GM21360 (cell line): ENCODE measurements around the gene SAFB2.

Experiments
- ATAC-seq: cut with Tn5 transposase; IDR thresholded peaks from one replicate; pipeline ENCODE4 v1.9.1; 2021; ENCODE audit warnings: mild to moderate bottlenecking, moderate library complexity; ENCODE audit not compliant: unreplicated experiment

SAFB2 gene

GRCh38 chr19:5635427-5635826 is 12.9 kb upstream of the SAFB2 start:
- ATAC-seq, result no peak

- ATAC-seq, result no peak
Measured at GRCh38 chr19:5632657-5633056, 10.1 kb upstream of the SAFB2 start.

DNA sequence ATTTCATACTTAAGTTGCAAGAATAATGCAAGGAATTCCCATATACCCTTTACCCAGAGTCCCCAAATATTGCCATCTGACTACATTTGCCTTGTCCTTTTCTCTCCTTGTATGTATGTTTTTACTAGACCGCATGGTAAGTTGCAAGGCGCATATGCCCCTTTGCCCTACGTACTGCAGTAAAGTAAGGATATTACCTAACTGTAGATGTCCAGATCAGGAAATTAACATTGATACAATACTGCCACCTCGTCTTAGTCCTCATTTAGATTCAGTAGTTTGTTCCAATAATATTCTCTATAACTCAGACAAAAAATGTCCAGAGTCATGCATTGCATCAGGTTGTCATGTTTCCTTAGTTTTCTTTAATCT is 9.7 kb upstream of the SAFB2 start:
- no peak for ATAC-seq

DNA sequence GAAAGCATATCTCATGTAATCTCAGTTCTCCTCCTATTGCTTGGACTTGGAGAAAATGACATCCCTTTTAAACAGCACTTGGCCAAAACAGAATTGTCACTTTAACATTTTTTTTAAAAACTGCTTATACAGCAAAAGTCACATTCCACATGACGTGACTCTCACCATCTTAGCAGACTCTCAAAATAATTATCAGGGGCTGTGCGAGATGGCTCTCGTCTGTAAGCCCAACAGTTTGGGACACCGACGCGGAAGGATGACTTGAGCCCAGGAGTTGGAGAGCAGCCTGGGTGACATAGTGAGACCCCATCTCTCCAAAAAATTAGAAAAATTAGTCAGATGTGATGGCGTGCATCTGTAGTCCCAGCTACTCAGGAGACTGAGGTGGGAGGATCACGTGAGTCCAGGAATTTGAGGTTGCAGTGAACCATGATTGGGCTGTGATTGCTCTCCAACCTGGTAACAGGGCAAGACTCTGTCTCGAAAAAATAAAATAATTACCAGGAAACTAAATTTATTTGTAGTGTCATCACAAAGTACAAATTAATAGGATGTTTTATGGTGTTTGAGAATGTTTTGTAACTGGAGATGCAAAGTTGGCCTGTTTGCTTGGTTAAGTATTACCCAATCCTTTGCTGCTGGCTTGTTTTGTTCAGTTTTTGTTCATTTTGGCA is 9.1 kb upstream of the SAFB2 start:
- ATAC-seq, result no peak

DNA sequence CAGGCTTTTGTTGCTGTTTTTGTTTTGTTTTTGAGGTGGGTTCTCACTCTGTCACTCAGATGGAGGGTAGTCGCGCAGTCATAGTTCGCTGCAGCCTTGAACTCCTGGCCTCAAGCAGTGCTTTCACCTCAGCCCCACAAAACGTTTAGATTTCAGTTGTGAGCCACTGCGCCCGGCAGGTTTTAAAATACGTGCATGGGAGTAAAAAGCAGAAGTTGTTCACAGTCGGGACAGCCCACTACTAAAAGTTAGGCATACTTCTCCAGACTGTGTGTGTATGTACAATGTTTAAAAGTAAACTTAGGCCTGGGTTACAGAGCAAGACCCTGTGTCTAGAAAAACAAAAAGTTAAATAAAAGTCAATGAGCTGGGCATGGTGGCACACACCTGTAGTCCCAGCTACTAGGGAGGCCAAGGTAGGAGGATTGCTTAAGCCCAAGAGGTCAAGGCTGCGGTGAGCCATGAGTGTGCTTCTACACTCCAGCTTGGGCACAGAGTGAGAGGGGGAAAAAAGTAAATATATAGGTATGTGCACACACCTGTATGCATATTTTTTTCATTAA is 6.4 kb upstream of the SAFB2 start:
- ATAC-seq, result no peak

GRCh38 chr19:5628461-5628860 is 5.9 kb upstream of the SAFB2 start:
- ATAC-seq, result no peak

DNA sequence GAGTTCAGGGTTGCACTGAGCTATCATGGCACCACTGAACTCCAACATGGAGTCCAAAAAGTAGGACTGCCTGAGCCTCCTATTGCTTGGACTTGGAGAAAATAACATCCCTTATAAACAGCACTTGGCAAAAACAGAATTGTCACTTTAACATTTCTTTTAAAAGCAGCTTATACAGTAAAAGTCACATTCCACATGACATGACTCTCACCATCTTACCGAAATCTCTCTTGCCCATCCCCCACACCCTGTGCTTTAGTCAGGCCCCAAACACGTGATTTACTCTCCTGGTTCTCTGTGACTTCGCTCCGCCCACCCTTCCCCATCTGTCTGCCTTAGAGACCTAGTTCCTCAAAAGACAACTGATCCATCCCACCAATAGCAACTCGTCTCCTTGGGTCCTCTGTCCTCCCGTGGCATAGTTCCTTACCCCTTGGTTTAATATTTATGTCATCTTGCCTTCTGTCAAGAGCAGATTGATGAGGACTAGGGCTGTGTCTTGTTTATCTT is 4.9 kb upstream of the SAFB2 start:
- no peak for ATAC-seq

DNA sequence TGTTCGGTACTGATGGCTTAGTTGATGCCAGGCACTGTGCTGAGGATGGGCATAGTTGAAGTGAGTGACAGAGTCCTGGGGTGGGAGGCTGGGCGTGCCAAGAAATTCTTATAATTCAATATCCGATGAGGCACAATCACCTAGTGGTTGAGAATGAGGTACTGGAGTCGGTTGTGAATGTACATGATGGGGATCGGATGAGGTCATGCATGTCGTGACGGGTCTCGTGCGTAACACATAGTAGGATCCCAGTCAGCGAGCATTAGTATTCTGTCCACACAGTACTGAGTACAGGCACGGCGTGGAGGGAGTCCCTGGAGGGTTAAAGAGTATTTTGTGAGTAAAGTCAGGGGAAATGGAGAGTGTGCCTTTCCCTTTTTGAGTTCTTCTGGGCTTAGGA is 3.1 kb upstream of the SAFB2 start:
- ATAC-seq, result no peak

- ATAC-seq, result no peak
Measured at GRCh38 chr19:5624741-5625278, 2.2 kb upstream of the SAFB2 start.

- no peak for ATAC-seq
Measured at GRCh38 chr19:5624018-5624663, 1.6 kb upstream of the SAFB2 start.

GRCh38 chr19:5623397-5624017 is 931 bp upstream of the SAFB2 start:
- ATAC-seq, result peak; percentile 10

GRCh38 chr19:5621945-5622464 is 571 bp downstream of the SAFB2 start:
- ATAC-seq, result no peak

GRCh38 chr19:5621311-5621944 is 1.1 kb downstream of the SAFB2 start:
- no peak for ATAC-seq

DNA sequence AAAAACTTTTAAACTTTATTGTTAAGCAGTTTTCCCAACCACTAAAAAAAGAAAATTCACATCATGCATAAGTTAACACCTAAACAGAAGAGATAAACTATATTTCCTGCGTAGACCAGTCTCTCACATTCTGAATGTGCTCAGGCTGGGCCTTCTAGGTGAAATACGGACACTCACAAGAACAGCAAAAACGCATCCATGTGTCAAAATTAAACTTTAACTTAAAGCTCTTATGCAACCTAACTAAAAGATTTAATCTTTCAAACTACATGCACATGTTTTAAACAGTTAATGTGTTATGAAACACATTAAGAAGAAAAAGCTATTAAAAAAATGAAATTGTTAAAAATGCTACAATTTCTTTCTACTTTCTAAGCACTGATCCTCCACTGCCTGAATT is 2.6 kb downstream of the SAFB2 start:
- ATAC-seq, result no peak

- no peak for ATAC-seq
Measured at GRCh38 chr19:5618591-5618990, 4.0 kb downstream of the SAFB2 start.

GRCh38 chr19:5617080-5617479 is 5.5 kb downstream of the SAFB2 start:
- ATAC-seq, result no peak

DNA sequence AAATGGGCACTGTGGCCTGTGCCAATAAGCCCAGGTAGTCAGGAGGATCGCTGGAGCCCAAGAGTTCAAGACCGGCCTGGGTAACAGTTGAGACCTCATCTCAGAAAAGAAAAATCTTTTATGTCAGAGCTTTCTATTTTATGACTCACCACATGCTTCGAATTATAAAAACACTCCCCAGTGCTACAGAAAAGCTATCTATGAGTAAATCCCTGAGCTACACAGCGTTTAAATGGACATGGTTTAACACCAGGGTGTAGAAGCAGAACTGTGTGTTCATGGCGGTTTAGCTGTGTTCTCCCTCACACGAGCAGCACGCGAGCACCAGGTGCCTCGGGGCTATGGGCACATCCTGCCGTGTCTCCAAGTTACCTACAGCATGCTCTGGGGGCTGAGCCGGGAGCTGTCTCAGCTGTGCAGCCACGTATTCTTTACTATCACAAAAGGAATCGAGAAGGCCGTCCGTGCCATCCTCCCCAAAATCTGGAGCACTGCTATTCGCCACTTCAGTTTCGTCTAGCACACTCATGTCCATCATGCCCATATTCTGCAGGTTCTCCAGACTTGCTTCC is 6.7 kb downstream of the SAFB2 start:
- ATAC-seq, result no peak

GRCh38 chr19:5612891-5613865 is 9.4 kb downstream of the SAFB2 start:
- ATAC-seq, result no peak

DNA sequence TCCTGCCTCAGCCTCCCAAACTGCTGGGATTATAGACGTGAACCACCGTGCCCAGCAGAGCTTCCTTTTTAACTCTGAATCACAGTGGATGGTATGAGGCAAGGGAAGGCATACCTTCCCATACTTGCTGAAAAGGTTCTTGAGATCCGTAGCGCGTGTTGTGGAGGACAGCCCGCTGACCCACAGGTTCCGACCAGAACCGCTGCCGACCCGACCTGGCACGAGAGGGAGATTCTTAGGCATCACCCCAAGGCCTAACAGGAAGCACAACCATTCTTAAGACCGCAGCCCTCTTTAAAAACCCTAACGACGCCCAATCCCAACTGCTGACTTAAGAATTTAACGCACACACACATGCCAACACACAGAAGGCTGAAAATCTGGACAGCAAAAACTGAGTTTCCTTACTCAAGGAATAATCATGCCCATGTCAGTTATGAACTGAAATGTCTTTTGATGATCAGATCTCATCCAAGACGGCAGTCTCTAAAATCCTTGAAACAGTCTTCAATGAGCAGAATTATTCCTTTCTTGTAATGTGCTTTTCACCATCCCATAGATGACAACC is 12.6 kb downstream of the SAFB2 start:
- ATAC-seq, result no peak
